H1 (cell line): ENCODE results near the gene JOSD1. TPM values are rescaled to one million over a fixed set of nuclear protein-coding genes. Genes with fewer than 3 reads are reported as not detected.

ENCODE experiments used
- CTCF ChIA-PET: fragments of 300-600 bp; sonication (Branson Sonifier 250); formaldehyde crosslinking; loops from one replicate; lab custom pipeline; 2021; ENCODE audit not compliant: partially characterized antibody; lab: Charles Lee
- POLR2A ChIA-PET: fragments of 300-600 bp; sonication (Branson Sonifier 250); formaldehyde crosslinking; loops from one replicate; lab custom pipeline; 2021; ENCODE audit warnings: inconsistent platforms; ENCODE audit not compliant: partially characterized antibody; lab: Charles Lee
- DNase-seq, 2 experiments: peaks; one replicate each; pipeline versions ENCODE4 v3.0.0 to v3.0.0-alpha.2; 2010 to 2022; ENCODE audit warnings: low spot score in 2 of 2, low read depth in 1 of 2, mixed read lengths in 1 of 2
- FAIRE-seq: peaks from 2 replicates; lab custom pipeline; 2011; peaks lifted over from hg19 to GRCh38; lab: Jason Lieb, UNC
- H2AFZ ChIP-seq: 2 replicates; pipeline ENCODE4 v1.8.1; 2012; ENCODE audit warnings: low read length, inconsistent platforms
- H2AK5ac ChIP-seq: 2 replicates; pipeline ENCODE4 v1.6.1; 2013; ENCODE audit warnings: low read depth, low read length
- H2BK120ac ChIP-seq: replicated peaks from 2 replicates; pipeline ENCODE3; 2013; ENCODE audit warnings: low read depth, low read length, inconsistent platforms
- H2BK12ac ChIP-seq: 2 replicates; pipeline ENCODE4 v1.6.1; 2013; ENCODE audit warnings: low read depth, low read length
- H2BK15ac ChIP-seq: 2 replicates; pipeline ENCODE4 v1.6.1; 2013; ENCODE audit warnings: low read length
- H2BK20ac ChIP-seq: 2 replicates; pipeline ENCODE4 v1.6.1; 2013; ENCODE audit warnings: low read length
- H2BK5ac ChIP-seq: 2 replicates; pipeline ENCODE4 v1.6.1; 2013; ENCODE audit warnings: low read depth, low read length
- H3K14ac ChIP-seq: 2 replicates; pipeline ENCODE4 v1.6.1; 2013; ENCODE audit warnings: inconsistent platforms; ENCODE audit not compliant: insufficient read length
- H3K18ac ChIP-seq: 2 replicates; pipeline ENCODE4 v1.6.1; 2013; ENCODE audit warnings: low read length; ENCODE audit errors: extremely low read depth
- H3K23ac ChIP-seq: 2 replicates; pipeline ENCODE4 v1.6.1; 2013; ENCODE audit warnings: inconsistent platforms; ENCODE audit not compliant: insufficient read length
- H3K23me2 ChIP-seq: 2 replicates; pipeline ENCODE4 v1.6.1; 2013; ENCODE audit warnings: low read depth, low read length
- H3K27ac ChIP-seq: 2 replicates; pipeline ENCODE4 v1.6.1; 2011; ENCODE audit warnings: low read depth, low read length, inconsistent platforms
- H3K27me3 ChIP-seq, 4 experiments: replicated peaks in 1 of 4; 1 replicate in 1 of 4; 2 replicates in 3 of 4; pipeline versions ENCODE4 v1.6.1 to v1.8.1; 2011 to 2013; ENCODE audit warnings: low read length in 3 of 4, mild to moderate bottlenecking in 3 of 4, inconsistent platforms in 2 of 4, mixed read lengths in 2 of 4, moderate library complexity in 1 of 4; ENCODE audit not compliant: control insufficient read depth in 3 of 4, insufficient read depth in 3 of 4; ENCODE audit errors: extremely low read depth in 1 of 4
- H3K36me3 ChIP-seq, 4 experiments: 2 replicates each; pipeline versions ENCODE4 v1.6.1 to v1.8.1; 2011 to 2013; ENCODE audit warnings: mild to moderate bottlenecking in 4 of 4, low read length in 3 of 4, moderate library complexity in 2 of 4, control low read depth in 1 of 4, inconsistent platforms in 1 of 4; ENCODE audit not compliant: insufficient read depth in 4 of 4, control insufficient read depth in 2 of 4
- H3K4ac ChIP-seq: replicated peaks from 2 replicates; pipeline ENCODE3; 2013; ENCODE audit warnings: low read length, low read depth, mixed read lengths, inconsistent platforms; ENCODE audit not compliant: insufficient read length
- H3K4me1 ChIP-seq, 4 experiments: replicated peaks in 1 of 4; 1 replicate in 1 of 4; 2 replicates in 3 of 4; pipeline versions ENCODE4 v1.6.1 to v1.8.1; 2011 to 2013; ENCODE audit warnings: low read length in 3 of 4, inconsistent platforms in 2 of 4, mixed read lengths in 1 of 4; ENCODE audit not compliant: insufficient read depth in 4 of 4, control insufficient read depth in 3 of 4
- H3K4me2 ChIP-seq, 2 experiments: 2 replicates each; pipeline versions ENCODE4 v1.6.1 to v1.8.1; 2011 to 2013; ENCODE audit warnings: low read depth in 2 of 2, low read length in 2 of 2, control low read depth in 1 of 2, inconsistent platforms in 1 of 2, mild to moderate bottlenecking in 1 of 2; ENCODE audit not compliant: insufficient read depth in 1 of 2
- H3K4me3 ChIP-seq, 4 experiments: fragments of 200-600, 300-600 bp in 1 of 4; sonication (generic), shearing (Covaris generic), sonication (Bioruptor Twin) in 1 of 4; 2 replicates each; pipeline versions ENCODE4 v1.5.1 to v1.8.1; 2011 to 2016; ENCODE audit warnings: low read length in 4 of 4, low read depth in 3 of 4, control low read depth in 2 of 4, inconsistent platforms in 2 of 4, mild to moderate bottlenecking in 2 of 4, mixed read lengths in 1 of 4, moderate library complexity in 1 of 4; ENCODE audit not compliant: insufficient read depth in 2 of 4; ENCODE audit errors: extremely low read depth in 1 of 4
- H3K56ac ChIP-seq: replicated peaks from 2 replicates; pipeline ENCODE3; 2013; ENCODE audit warnings: low read depth, mild to moderate bottlenecking, mixed read lengths, low read length, inconsistent platforms; ENCODE audit not compliant: insufficient read length
- H3K79me1 ChIP-seq: 2 replicates; pipeline ENCODE4 v1.6.1; 2013; ENCODE audit warnings: low read depth, low read length, control low read depth
- H3K79me2 ChIP-seq, 2 experiments: 2 replicates each; pipeline versions ENCODE4 v1.6.1 to v1.8.1; 2012 to 2013; ENCODE audit warnings: low read length in 2 of 2, mild to moderate bottlenecking in 2 of 2, inconsistent platforms in 1 of 2; ENCODE audit not compliant: insufficient read depth in 2 of 2, control insufficient read depth in 1 of 2
- H3K9ac ChIP-seq, 4 experiments: replicated peaks in 1 of 4; 1 replicate in 1 of 4; 2 replicates in 3 of 4; pipeline versions ENCODE4 v1.6.1 to v1.8.1; 2011 to 2013; ENCODE audit warnings: low read depth in 3 of 4, low read length in 3 of 4, control low read depth in 2 of 4, mild to moderate bottlenecking in 2 of 4, moderate library complexity in 2 of 4, inconsistent platforms in 1 of 4; ENCODE audit errors: extremely low read depth in 1 of 4
- H3K9me3 ChIP-seq, 2 experiments: 2 replicates each; pipeline versions ENCODE4 v1.6.1 to v1.8.1; 2012 to 2013; ENCODE audit warnings: mild to moderate bottlenecking in 2 of 2, moderate library complexity in 2 of 2, control low read depth in 1 of 2, inconsistent platforms in 1 of 2, low read depth in 1 of 2, low read length in 1 of 2, mixed read lengths in 1 of 2; ENCODE audit not compliant: insufficient read depth in 2 of 2
- H4K20me1 ChIP-seq, 2 experiments: replicated peaks in 1 of 2; 2 replicates each; pipeline versions ENCODE3 to v1.8.1; 2011 to 2013; ENCODE audit warnings: inconsistent platforms in 2 of 2, low read length in 2 of 2, mild to moderate bottlenecking in 1 of 2; ENCODE audit not compliant: insufficient read depth in 2 of 2, control insufficient read depth in 1 of 2
- H4K5ac ChIP-seq: 2 replicates; pipeline ENCODE4 v1.6.1; 2013; ENCODE audit warnings: low read length, low read depth, mixed read lengths, inconsistent platforms; ENCODE audit not compliant: insufficient read length
- H4K8ac ChIP-seq: 2 replicates; pipeline ENCODE4 v1.8.0; 2013; ENCODE audit warnings: mild to moderate bottlenecking, moderate library complexity, low read length, inconsistent platforms; ENCODE audit not compliant: insufficient read depth; ENCODE audit errors: extremely low read depth
- H4K91ac ChIP-seq: replicated peaks from 2 replicates; pipeline ENCODE3; 2013; ENCODE audit warnings: low read length, mixed read lengths, inconsistent platforms; ENCODE audit not compliant: insufficient read length
- ASH2L ChIP-seq: fragments of 200-600, 300-600 bp; sonication (generic); IDR thresholded peaks from one replicate; pipeline ENCODE4 v1.7.1; 2017; ENCODE audit warnings: low read length
- CREB1 ChIP-seq: IDR thresholded peaks from 2 replicates; pipeline ENCODE4 v1.6.1; 2012; ENCODE audit warnings: inconsistent platforms
- HDAC2 ChIP-seq, 2 experiments: fragments of 300-600 bp in 1 of 2; sonication (generic) in 1 of 2; IDR thresholded peaks; 2 replicates each; pipeline ENCODE4 v1.6.1; 2011 to 2012; ENCODE audit warnings: low read depth in 2 of 2, low read length in 2 of 2, mild to moderate bottlenecking in 2 of 2, moderate library complexity in 2 of 2, borderline replicate concordance in 1 of 2, inconsistent platforms in 1 of 2
- HDAC6 ChIP-seq: IDR thresholded peaks from one replicate; pipeline ENCODE4 v1.7.1; 2012; ENCODE audit warnings: low read depth, mild to moderate bottlenecking, inconsistent platforms, low read length, moderate library complexity
- JUND ChIP-seq: IDR thresholded peaks from 2 replicates; pipeline ENCODE4 v1.6.1; 2011; ENCODE audit warnings: mild to moderate bottlenecking, improper control_type of control experiment, low read length
- RXRA ChIP-seq: IDR thresholded peaks from 2 replicates; pipeline ENCODE4 v1.6.1; 2011; ENCODE audit warnings: low read depth, mild to moderate bottlenecking, low read length, moderate library complexity; ENCODE audit not compliant: insufficient read depth
- SAP30 ChIP-seq: fragments of 300-600 bp; sonication (generic); IDR thresholded peaks from 2 replicates; pipeline ENCODE4 v1.7.1; 2012; ENCODE audit warnings: low read length, moderate library complexity, mild to moderate bottlenecking, inconsistent platforms; ENCODE audit not compliant: insufficient read depth, insufficient replicate concordance
- SIN3A ChIP-seq, 2 experiments: IDR thresholded peaks in 1 of 2; conservative IDR thresholded peaks in 1 of 2; 2 replicates each; pipeline ENCODE4 v1.6.1; 2011 to 2012; ENCODE audit warnings: low read length in 2 of 2, improper control_type of control experiment in 1 of 2, low read depth in 1 of 2, mild to moderate bottlenecking in 1 of 2
- SIX5 ChIP-seq: IDR thresholded peaks from 2 replicates; pipeline ENCODE4 v1.6.1; 2011; ENCODE audit warnings: mild to moderate bottlenecking, low read depth, low read length
- TAF1 ChIP-seq: IDR thresholded peaks from 2 replicates; pipeline ENCODE4 v1.6.1; 2011; ENCODE audit warnings: mild to moderate bottlenecking, low read depth, low read length
- TBP ChIP-seq: IDR thresholded peaks from 2 replicates; pipeline ENCODE4 v1.6.1; 2011; ENCODE audit warnings: low read depth, low read length, improper control_type of control experiment
- WGBS, 2 experiments: shearing (Covaris generic) in 1 of 2; methylation state at CpG; one replicate each; pipeline versions ENCODE4 v1.1.6 to v1.1.7; 2013 to 2015; ENCODE audit warnings: low lambda C conversion rate in 2 of 2, mixed read lengths in 2 of 2, inconsistent platforms in 1 of 2, low coverage in 1 of 2, missing lambda C conversion rate in 1 of 2; ENCODE audit not compliant: insufficient replicate concordance in 2 of 2, insufficient coverage in 1 of 2, insufficient read length in 1 of 2; ENCODE audit errors: extremely low coverage in 1 of 2, missing lambda C conversion rate in 1 of 2; 5-methylcytosine and 5-hydroxymethylcytosine counted together
- polyA plus RNA-seq, 7 experiments: library from polyadenylated mRNA; depleted of rRNA in 3 of 7; stranded (reverse) in 5 of 7; unstranded in 2 of 7; fragments of >200 nt in 5 of 7; fragments of 200-250 nt in 2 of 7; gene quantifications; 1 replicate in 5 of 7; 2 replicates in 1 of 7; 4 replicates in 1 of 7; pipeline versions ENCODE4 v1.2.1 to v1.2.3, GENCODE V29; 2011 to 2013; ENCODE audit warnings: missing spikeins in 2 of 7, mixed read lengths in 2 of 7
- total RNA-seq: library from RNA; stranded (reverse); fragmentation: NEBNext Ultra II Directional; extraction: Animal tissue kit (Norgen Biotek cat#: 25700); gene quantifications from 2 replicates; pipeline ENCODE4 v1.2.1, GENCODE V29; 2021

JOSD1 gene
- total and polyA plus RNA-seq, 2 of the 8 experiments (the other 6 are each of a cell fraction or from before 2014, with no cell fraction given), result 18.4 to 20.2 TPM

DNA sequence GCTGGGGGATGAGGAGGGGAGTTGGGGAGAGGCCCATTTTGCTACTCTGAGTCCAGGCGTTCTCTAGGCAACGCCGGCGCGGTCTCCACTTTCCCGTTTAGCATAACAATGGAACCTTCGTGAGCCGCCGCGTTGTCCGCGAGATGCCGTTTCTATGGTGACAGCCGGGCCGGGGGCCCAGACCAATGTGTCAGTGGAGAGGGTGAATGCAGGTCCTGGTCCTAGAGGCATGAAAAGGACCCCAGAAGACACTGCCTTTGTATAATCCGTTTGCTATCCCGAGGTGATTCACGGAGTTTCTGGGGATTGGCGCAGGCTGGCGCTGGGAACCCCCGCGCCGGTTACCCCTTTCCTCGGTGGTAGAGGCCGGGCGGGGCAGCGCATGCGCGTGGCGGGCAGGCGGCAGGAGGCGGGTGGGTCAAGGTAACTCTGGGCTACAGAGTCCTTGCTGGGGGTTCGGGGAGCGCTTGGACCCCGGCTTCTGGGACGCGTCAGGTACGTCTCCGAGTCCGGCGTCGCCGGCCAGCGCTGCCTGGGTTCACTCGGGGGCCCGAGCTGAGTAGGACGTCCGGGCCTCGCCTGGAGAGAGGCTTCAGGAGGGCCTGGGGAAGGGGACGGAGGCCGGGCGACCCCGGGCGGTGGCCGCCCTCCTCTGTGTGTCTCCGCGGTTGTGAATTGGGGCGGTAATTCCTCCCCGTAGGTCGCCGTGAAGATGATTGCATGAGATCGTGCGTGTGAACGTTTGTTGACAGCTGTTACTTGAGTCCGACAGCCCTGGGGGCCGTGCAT lies 44.3 kb downstream of the JOSD1 start, which contains the start of the genes CBY1 and FAM227A:
Gene CBY1, plus strand, starts transcription at position 383 of the 789 bp plus-strand sequence. CDS start 11,417 bp downstream, outside the sequence.
Gene FAM227A, minus strand, starts transcription at position 137 of the 789 bp plus-strand sequence. CDS start 6,224 bp downstream, outside the sequence.
- ChIA-PET CTCF (interaction anchor here (1.6 kb wide), 1 partner anchor 23 kb away, joined by 4 read pairs; no protein-coding TSS in a partner anchor), POLR2A (interaction anchor here (0.6 to 1.4 kb wide), 6 partner anchors 11 to 56 kb away, joined by 3 to 5 read pairs (median 4); partner anchors contain the start of gene GTPBP1)
- Histone ChIP-seq H2BK20ac (no peak within 1 kb of the TSS), H3K27me3 (no peaks in the 10 kb centered on the region), H3K27ac (peak within 1 kb of the TSS; percentile 99), H4K8ac (peak within 1 kb of the TSS; percentile 98), H3K9ac (peak within 1 kb of the TSS; percentile 76 to 99 (median 98)), H3K4ac (no peak within 1 kb of the TSS), H3K56ac (peak within 1 kb of the TSS; percentile 92), H3K9me3 (no peaks in the 10 kb centered on the region), H3K79me1 (no peaks in the 10 kb centered on the region), H2BK12ac (peak within 1 kb of the TSS; percentile 98), H4K20me1 (no peaks in the 10 kb centered on the region), H3K36me3 (no peaks in the 10 kb centered on the region), H2BK5ac (peak within 1 kb of the TSS; percentile 99), H4K91ac (peak within 1 kb of the TSS; percentile 90), H3K4me3 (peak within 1 kb of the TSS; percentile 86 to 94 (median 87)), H2BK15ac (peak within 1 kb of the TSS; percentile 21; the same call in 1 of the 2 replicates), H3K23me2 (peaks cover 5% of the 10 kb centered on the region), H3K23ac (no peak within 1 kb of the TSS), H3K18ac (peak within 1 kb of the TSS; percentile 99), H3K4me1 (peaks cover 0 to 5% (median 1%) of the 10 kb centered on the region in 4 experiments; a peak in 3 of 7 replicates), H2AFZ (peak within 1 kb of the TSS; percentile 98), H4K5ac (peak within 1 kb of the TSS; percentile 99), H3K14ac (peak within 1 kb of the TSS; percentile 91), H3K4me2 (peak within 1 kb of the TSS; percentile 75 to 90), H2AK5ac (no peak within 1 kb of the TSS), H3K79me2 (0 out of 4 replicates have a peak, but pooled peaks cover 0 to 7% of the 10 kb centered on the region in 2 experiments), H2BK120ac (peak within 1 kb of the TSS; percentile 76)
- WGBS, 2 experiments, result 1% methylated on average over 61 of the region's 66 CpGs; no CpG with 5 or more reads in 1 of the 2 experiments
- peak; percentile 85 for FAIRE-seq
- DNase-seq, result peak; percentile 65 to 97
- TF ChIP-seq JUND (peak; percentile 98), SIN3A (conservative IDR thresholded peaks at IDR 0.05 in 1 of 2, IDR thresholded peaks at IDR 0.05 in 1 of 2; ENCODE audit: low read depth in 1 of 2, low read length in 2 of 2) (peak; percentile 94 to 99), SAP30 (peak; percentile 69), TBP (peak; percentile 63; the same call in 1 of the 2 replicates), SIX5 (peak; percentile 45), HDAC2 (IDR thresholded peaks at IDR 0.05; ENCODE audit: borderline replicate concordance in 1 of 2, low read depth in 2 of 2, low read length in 2 of 2) (peak; percentile 67 to 77; a peak in 2 of 4 replicates), HDAC6 (no peak), CREB1 (peak; percentile 55; the same call in 1 of the 2 replicates), ASH2L (peak; percentile 23), RXRA (no peak), TAF1 (peak; percentile 58; the same call in 1 of the 2 replicates)
